HCT116 (cell line): ENCODE results near the gene IQCK. TPM values are rescaled to one million over a fixed set of nuclear protein-coding genes. Genes with fewer than 3 reads are reported as not detected.

Experiments
- ATAC-seq: fragments of 200-7000 bp; cut with Tn5 transposase; 2 replicates; pipeline ENCODE4 v1.9.1; 2020; ENCODE audit warnings: mild to moderate bottlenecking, moderate library complexity
- BruUV-seq: library from RNA; stranded (reverse); fragments of 400-500 nt; replicated peaks from 2 replicates; lab custom pipeline; 2021; lab: Mats Ljungman, UMichigan
- CTCF ChIA-PET: fragments of 300-600 bp; sonication (Branson Sonifier 250); formaldehyde crosslinking; loops from one replicate; lab custom pipeline; 2021; ENCODE audit warnings: antibody characterized with exemption; lab: Charles Lee
- POLR2A ChIA-PET: fragments of 300-600, 350-600 bp; sonication (Branson Sonifier 250); formaldehyde crosslinking; loops from one replicate; lab custom pipeline; 2021; ENCODE audit warnings: antibody characterized with exemption; lab: Charles Lee
- RAD21 ChIA-PET, 2 experiments: fragments of 300-600 bp; sonication (Branson Sonifier 250); formaldehyde crosslinking; loops; one replicate each; lab custom pipeline; 2023; ENCODE audit warnings: low total read pairs in 2 of 2; ENCODE audit not compliant: uncharacterized antibody in 2 of 2, unreplicated experiment in 2 of 2, low non-redundant PET in 1 of 2; lab: Charles Lee
- DNase-seq: peaks from one replicate; pipeline ENCODE4 v3.0.0-alpha.2; 2010; ENCODE audit warnings: low read depth, low spot score
- H2AFZ ChIP-seq: fragments of 200-600 bp; shearing (Covaris generic), sonication (generic); 2 replicates; pipeline ENCODE4 v1.6.1; 2017; ENCODE audit warnings: low read depth, mixed run types, mixed read lengths, antibody characterized with exemption, low read length; ENCODE audit not compliant: poor library complexity, severe bottlenecking
- H3K27ac ChIP-seq: 2 replicates; pipeline ENCODE4 v1.5.1; 2012; ENCODE audit warnings: low read depth, low read length
- H3K27me3 ChIP-seq: fragments of 200-600 bp; sonication (generic); 2 replicates; pipeline ENCODE4 v1.6.1; 2016; ENCODE audit warnings: mixed run types, low read length, mixed read lengths; ENCODE audit not compliant: insufficient read depth
- H3K36me3 ChIP-seq, 2 experiments: fragments of 200-500 bp in 1 of 2; fragments of 200-600 bp in 1 of 2; sonication (Bioruptor generic) in 1 of 2; sonication (generic) in 1 of 2; 2 replicates each; pipeline versions ENCODE4 v1.5.1 to v1.6.1; 2014 to 2016; ENCODE audit warnings: low read length in 2 of 2, inconsistent platforms in 1 of 2, mixed read lengths in 1 of 2, mixed run types in 1 of 2; ENCODE audit not compliant: insufficient read depth in 2 of 2, control insufficient read depth in 1 of 2
- H3K4me1 ChIP-seq, 2 experiments: fragments of 200-600 bp in 1 of 2; sonication (generic) in 1 of 2; 2 replicates each; pipeline versions ENCODE4 v1.5.1 to v1.6.1; 2012 to 2017; ENCODE audit warnings: low read length in 2 of 2, inconsistent platforms in 1 of 2, mild to moderate bottlenecking in 1 of 2, mixed read lengths in 1 of 2, mixed run types in 1 of 2, moderate library complexity in 1 of 2; ENCODE audit not compliant: insufficient read depth in 2 of 2, control insufficient read depth in 1 of 2
- H3K4me2 ChIP-seq: fragments of 200-600 bp; sonication (generic); 2 replicates; pipeline ENCODE4 v1.6.1; 2017; ENCODE audit warnings: mixed run types, low read length, mixed read lengths
- H3K4me3 ChIP-seq, 2 experiments: fragments of 200-600 bp in 1 of 2; sonication (generic) in 1 of 2; replicated peaks in 1 of 2; 2 replicates each; pipeline ENCODE4 v1.5.1; 2011 to 2016; ENCODE audit warnings: low read length in 2 of 2, control low read depth in 1 of 2, low read depth in 1 of 2, mild to moderate bottlenecking in 1 of 2, mixed read lengths in 1 of 2, mixed run types in 1 of 2
- H3K79me2 ChIP-seq: fragments of 200-600 bp; sonication (generic); 2 replicates; pipeline ENCODE4 v1.6.1; 2017; ENCODE audit warnings: mild to moderate bottlenecking, mixed run types, low read length, moderate library complexity, mixed read lengths; ENCODE audit not compliant: insufficient read depth
- H3K9ac ChIP-seq: fragments of 200-600 bp; sonication (generic); 2 replicates; pipeline ENCODE4 v1.6.1; 2016; ENCODE audit warnings: low read length, mixed read lengths
- H3K9me2 ChIP-seq: fragments of 200-600 bp; sonication (generic), shearing (Covaris generic); 2 replicates; pipeline ENCODE4 v1.6.1; 2017; ENCODE audit warnings: mixed run types, mild to moderate bottlenecking, moderate library complexity; ENCODE audit not compliant: insufficient read depth
- H3K9me3 ChIP-seq, 2 experiments: fragments of 200-500 bp in 1 of 2; fragments of 200-600 bp in 1 of 2; sonication (Bioruptor generic) in 1 of 2; sonication (generic) in 1 of 2; 2 replicates each; pipeline ENCODE4 v1.6.1; 2014 to 2017; ENCODE audit warnings: low read length in 2 of 2, mixed read lengths in 2 of 2, inconsistent platforms in 1 of 2, low read depth in 1 of 2, mild to moderate bottlenecking in 1 of 2, mixed run types in 1 of 2, moderate library complexity in 1 of 2; ENCODE audit not compliant: control insufficient read depth in 1 of 2, insufficient read depth in 1 of 2
- H4K20me1 ChIP-seq: fragments of 200-600 bp; sonication (generic), shearing (Covaris generic); 2 replicates; pipeline ENCODE4 v1.6.1; 2017; ENCODE audit warnings: mixed run types, mild to moderate bottlenecking, moderate library complexity; ENCODE audit not compliant: insufficient read depth
- CBX3 ChIP-seq: IDR thresholded peaks from 2 replicates; pipeline ENCODE4 v1.6.1; 2012; ENCODE audit warnings: low read depth
- CEBPB ChIP-seq: IDR thresholded peaks from 2 replicates; pipeline ENCODE4 v1.6.1; 2012; ENCODE audit warnings: low read depth
- EGR1 ChIP-seq: IDR thresholded peaks from 2 replicates; pipeline ENCODE4 v1.6.1; 2012; ENCODE audit warnings: low read depth
- ELF1 ChIP-seq: IDR thresholded peaks from 2 replicates; pipeline ENCODE4 v1.6.1; 2012; ENCODE audit warnings: low read depth, borderline replicate concordance
- EZH2 ChIP-seq: fragments of 200-600 bp; sonication (generic); IDR thresholded peaks from 2 replicates; pipeline ENCODE4 v1.6.1; 2017; ENCODE audit warnings: antibody characterized with exemption, mixed run types
- EZH2phosphoT487 ChIP-seq: fragments of 200-600 bp; IDR thresholded peaks from 2 replicates; pipeline ENCODE4 v1.6.1; 2018; ENCODE audit warnings: antibody characterized with exemption, borderline replicate concordance
- FOSL1 ChIP-seq: IDR thresholded peaks from 2 replicates; pipeline ENCODE4 v1.6.1; 2012; ENCODE audit warnings: low read depth
- JUND ChIP-seq: IDR thresholded peaks from 2 replicates; pipeline ENCODE4 v1.6.1; 2012
- POLR2A ChIP-seq: IDR thresholded peaks from 2 replicates; pipeline ENCODE4 v1.7.0; 2011; ENCODE audit warnings: borderline replicate concordance; ENCODE audit not compliant: insufficient read depth, insufficient read length; ENCODE audit errors: extremely low read depth
- POLR2AphosphoS5 ChIP-seq: IDR thresholded peaks from 2 replicates; pipeline ENCODE4 v1.6.1; 2011; ENCODE audit warnings: mild to moderate bottlenecking, low read depth, low read length, moderate library complexity
- RAD21 ChIP-seq: IDR thresholded peaks from 2 replicates; pipeline ENCODE4 v1.6.1; 2012; ENCODE audit warnings: low read depth, mild to moderate bottlenecking
- SIN3A ChIP-seq: IDR thresholded peaks from 2 replicates; pipeline ENCODE4 v1.6.1; 2012; ENCODE audit warnings: low read depth
- SP1 ChIP-seq: IDR thresholded peaks from 2 replicates; pipeline ENCODE4 v1.6.1; 2012; ENCODE audit warnings: low read depth
- SRF ChIP-seq: IDR thresholded peaks from 2 replicates; pipeline ENCODE4 v1.6.1; 2012; ENCODE audit warnings: low read depth
- YY1 ChIP-seq: IDR thresholded peaks from 2 replicates; pipeline ENCODE4 v1.6.1; 2011; ENCODE audit warnings: low read length, low read depth, moderate library complexity, mild to moderate bottlenecking; ENCODE audit not compliant: insufficient replicate concordance; ENCODE audit errors: extremely low read depth
- ZNF274 ChIP-seq: fragments of 200-500 bp; sonication (Bioruptor generic); IDR thresholded peaks from 2 replicates; pipeline ENCODE4 v1.6.1; 2014; ENCODE audit warnings: mild to moderate bottlenecking, low read depth, low read length, inconsistent platforms
- intact Hi-C: fragments of 100-400 bp; cut with micrococcal nuclease; formaldehyde crosslinking; loops from 2 replicates; pipeline ENCODE4 v1.10.0; 2022
- total RNA-seq: library from RNA; stranded (reverse); gene quantifications from one replicate; pipeline ENCODE4 v1.2.1, GENCODE V29; 2021; ENCODE audit not compliant: unreplicated experiment
- TF ChIP-seq, protein P1 (sequence below), 3 experiments: fragments of 200-600 bp in 1 of 3; sonication (generic) in 1 of 3; IDR thresholded peaks in 2 of 3; conservative IDR thresholded peaks in 1 of 3; 2 replicates each; pipeline ENCODE4 v1.5.1; 2012 to 2017; ENCODE audit warnings: low read depth in 2 of 3, low read length in 2 of 3, antibody characterized with exemption in 1 of 3, borderline replicate concordance in 1 of 3, control low read depth in 1 of 3, mild to moderate bottlenecking in 1 of 3, mixed read lengths in 1 of 3, mixed run types in 1 of 3, moderate library complexity in 1 of 3; ENCODE audit not compliant: insufficient read depth in 1 of 3
- TF ChIP-seq, protein P2 (sequence below): IDR thresholded peaks from 2 replicates; pipeline ENCODE4 v1.6.1; 2012; ENCODE audit warnings: low read depth
- TF ChIP-seq, protein P3 (sequence below): IDR thresholded peaks from 2 replicates; pipeline ENCODE4 v1.6.1; 2012

Gene IQCK
- total RNA-seq, 1 experiment from 2014 or later: 11.8 TPM

DNA sequence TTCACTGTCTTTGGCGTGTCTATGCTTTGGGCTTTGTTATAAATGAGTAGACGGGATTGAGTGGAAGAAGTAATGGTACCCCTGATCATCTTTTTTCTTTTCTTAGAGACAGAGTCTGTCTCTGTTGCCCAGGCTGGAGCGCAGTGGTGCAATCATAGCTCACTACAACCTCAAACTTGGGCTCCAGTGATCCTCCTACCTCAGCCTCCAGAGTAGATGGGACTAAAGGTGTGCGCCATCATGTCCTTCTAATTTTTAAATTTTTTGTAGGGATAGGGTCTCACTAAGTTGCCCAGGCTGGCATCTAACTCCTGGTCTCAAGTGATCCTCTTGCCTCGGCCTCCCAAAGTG, 181.5 kb downstream of the IQCK start (continued):
- TF ChIP-seq, protein P1, sequence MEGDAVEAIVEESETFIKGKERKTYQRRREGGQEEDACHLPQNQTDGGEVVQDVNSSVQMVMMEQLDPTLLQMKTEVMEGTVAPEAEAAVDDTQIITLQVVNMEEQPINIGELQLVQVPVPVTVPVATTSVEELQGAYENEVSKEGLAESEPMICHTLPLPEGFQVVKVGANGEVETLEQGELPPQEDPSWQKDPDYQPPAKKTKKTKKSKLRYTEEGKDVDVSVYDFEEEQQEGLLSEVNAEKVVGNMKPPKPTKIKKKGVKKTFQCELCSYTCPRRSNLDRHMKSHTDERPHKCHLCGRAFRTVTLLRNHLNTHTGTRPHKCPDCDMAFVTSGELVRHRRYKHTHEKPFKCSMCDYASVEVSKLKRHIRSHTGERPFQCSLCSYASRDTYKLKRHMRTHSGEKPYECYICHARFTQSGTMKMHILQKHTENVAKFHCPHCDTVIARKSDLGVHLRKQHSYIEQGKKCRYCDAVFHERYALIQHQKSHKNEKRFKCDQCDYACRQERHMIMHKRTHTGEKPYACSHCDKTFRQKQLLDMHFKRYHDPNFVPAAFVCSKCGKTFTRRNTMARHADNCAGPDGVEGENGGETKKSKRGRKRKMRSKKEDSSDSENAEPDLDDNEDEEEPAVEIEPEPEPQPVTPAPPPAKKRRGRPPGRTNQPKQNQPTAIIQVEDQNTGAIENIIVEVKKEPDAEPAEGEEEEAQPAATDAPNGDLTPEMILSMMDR (IDR thresholded peaks at IDR 0.05 in 2 of 3, conservative IDR thresholded peaks at IDR 0.05 in 1 of 3; ENCODE audit: borderline replicate concordance in 1 of 3, insufficient read depth in 1 of 3, low read depth in 2 of 3, low read length in 2 of 3): no peak
- TF ChIP-seq EGR1 (no peak), EZH2phosphoT487 (no peak), ELF1 (no peak), ZNF274 (no peak), YY1 (no peak), CEBPB (no peak), RAD21 (no peak), JUND (no peak), CBX3 (no peak), POLR2AphosphoS5 (no peak), FOSL1 (no peak)

DNA sequence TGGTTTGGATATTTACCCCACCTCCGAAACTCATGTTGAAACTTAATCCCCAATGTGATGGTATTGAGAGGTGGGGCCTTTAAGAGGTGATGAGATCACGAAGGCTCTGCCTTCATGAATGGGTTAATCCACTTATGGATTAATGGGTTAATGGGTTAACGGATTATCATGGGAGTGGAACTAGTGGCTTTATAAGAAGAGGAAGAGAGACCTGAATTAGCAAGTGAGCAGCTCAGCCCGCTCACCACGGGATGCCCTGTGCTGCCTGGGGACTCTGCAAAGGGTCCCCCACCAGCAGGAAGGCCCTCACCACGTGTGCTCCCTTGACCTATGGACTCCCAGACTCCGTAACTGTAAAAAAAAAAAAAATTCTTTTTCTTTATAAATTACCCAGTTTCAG, 183.1 kb downstream of the IQCK start:
- no peak for ATAC-seq
- no peak for DNase-seq
- no peak overlapping the region for H3K27ac ChIP-seq
- no TSS peak for BruUV-seq
- no peaks in the 10 kb centered on the region for H3K9me2 ChIP-seq
- H3K4me2 ChIP-seq: no peak overlapping the region
- no peaks in the 10 kb centered on the region for H3K79me2 ChIP-seq
- intact Hi-C loops: loop anchor here (10.0 kb wide), 1 partner anchor 804 kb away; no protein-coding TSS in a partner anchor
- CTCF ChIA-PET: interaction anchor here (0.7 to 5.1 kb wide), 5 partner anchors 225 to 485 kb away, joined by 3 to 49 read pairs (median 26); no protein-coding TSS in a partner anchor
- H4K20me1 ChIP-seq: no peaks in the 10 kb centered on the region
- H3K27me3 ChIP-seq: no peaks in the 10 kb centered on the region
- POLR2A ChIA-PET: interaction anchor here (0.7 kb wide), 2 partner anchors 11 to 781 kb away, joined by 3 read pairs; no protein-coding TSS in a partner anchor
- H2AFZ ChIP-seq: no peak overlapping the region
- peaks cover 4 to 6% of the 10 kb centered on the region in 2 experiments; a peak in 2 of 4 replicates for H3K4me1 ChIP-seq
- no peak overlapping the region for H3K4me3 ChIP-seq
- RAD21 ChIA-PET: interaction anchor here in 1 of 2 experiments (1.8 kb wide), 1 partner anchor 482 kb away, joined by 5 read pairs; no protein-coding TSS in a partner anchor
- no peaks in the 10 kb centered on the region for H3K36me3 ChIP-seq
- no peaks in the 10 kb centered on the region for H3K9me3 ChIP-seq
- H3K9ac ChIP-seq: no peak overlapping the region
- TF ChIP-seq POLR2AphosphoS5: no peak
- TF ChIP-seq POLR2A: no peak
- TF ChIP-seq EGR1: no peak
- TF ChIP-seq SP1: no peak
- TF ChIP-seq, protein P1 (IDR thresholded peaks at IDR 0.05 in 2 of 3, conservative IDR thresholded peaks at IDR 0.05 in 1 of 3; ENCODE audit: borderline replicate concordance in 1 of 3, insufficient read depth in 1 of 3, low read depth in 2 of 3, low read length in 2 of 3): no peak
- TF ChIP-seq FOSL1: no peak
- TF ChIP-seq SRF: no peak
- no peak for TF ChIP-seq EZH2
- TF ChIP-seq, protein P2, sequence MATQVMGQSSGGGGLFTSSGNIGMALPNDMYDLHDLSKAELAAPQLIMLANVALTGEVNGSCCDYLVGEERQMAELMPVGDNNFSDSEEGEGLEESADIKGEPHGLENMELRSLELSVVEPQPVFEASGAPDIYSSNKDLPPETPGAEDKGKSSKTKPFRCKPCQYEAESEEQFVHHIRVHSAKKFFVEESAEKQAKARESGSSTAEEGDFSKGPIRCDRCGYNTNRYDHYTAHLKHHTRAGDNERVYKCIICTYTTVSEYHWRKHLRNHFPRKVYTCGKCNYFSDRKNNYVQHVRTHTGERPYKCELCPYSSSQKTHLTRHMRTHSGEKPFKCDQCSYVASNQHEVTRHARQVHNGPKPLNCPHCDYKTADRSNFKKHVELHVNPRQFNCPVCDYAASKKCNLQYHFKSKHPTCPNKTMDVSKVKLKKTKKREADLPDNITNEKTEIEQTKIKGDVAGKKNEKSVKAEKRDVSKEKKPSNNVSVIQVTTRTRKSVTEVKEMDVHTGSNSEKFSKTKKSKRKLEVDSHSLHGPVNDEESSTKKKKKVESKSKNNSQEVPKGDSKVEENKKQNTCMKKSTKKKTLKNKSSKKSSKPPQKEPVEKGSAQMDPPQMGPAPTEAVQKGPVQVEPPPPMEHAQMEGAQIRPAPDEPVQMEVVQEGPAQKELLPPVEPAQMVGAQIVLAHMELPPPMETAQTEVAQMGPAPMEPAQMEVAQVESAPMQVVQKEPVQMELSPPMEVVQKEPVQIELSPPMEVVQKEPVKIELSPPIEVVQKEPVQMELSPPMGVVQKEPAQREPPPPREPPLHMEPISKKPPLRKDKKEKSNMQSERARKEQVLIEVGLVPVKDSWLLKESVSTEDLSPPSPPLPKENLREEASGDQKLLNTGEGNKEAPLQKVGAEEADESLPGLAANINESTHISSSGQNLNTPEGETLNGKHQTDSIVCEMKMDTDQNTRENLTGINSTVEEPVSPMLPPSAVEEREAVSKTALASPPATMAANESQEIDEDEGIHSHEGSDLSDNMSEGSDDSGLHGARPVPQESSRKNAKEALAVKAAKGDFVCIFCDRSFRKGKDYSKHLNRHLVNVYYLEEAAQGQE: no peak
- TF ChIP-seq CBX3: no peak
- no peak for TF ChIP-seq SIN3A
- TF ChIP-seq, protein P3, sequence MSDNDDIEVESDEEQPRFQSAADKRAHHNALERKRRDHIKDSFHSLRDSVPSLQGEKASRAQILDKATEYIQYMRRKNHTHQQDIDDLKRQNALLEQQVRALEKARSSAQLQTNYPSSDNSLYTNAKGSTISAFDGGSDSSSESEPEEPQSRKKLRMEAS: no peak
- TF ChIP-seq EZH2phosphoT487: no peak
